ENCODE data around the gene TBCB. TPM values are rescaled to one million over a fixed set of nuclear protein-coding genes. Genes with fewer than 3 reads are reported as not detected.
"Not testable (repeated sequence)": the region's sequence is repeated elsewhere in the genome, so short reads cannot be mapped to it uniquely, and the experiment has no call there.

TBCB gene
- total RNA-seq, 1 donor from 2014 or later, result 172 TPM

GRCh38 chr19:36125557-36125956, 10.3 kb downstream of the TBCB start:
- TF ChIP-seq CTCF (IDR thresholded peaks at IDR 0.05), result no peak
- Mint-ChIP-seq H3K27me3 (ENCODE audit: unreplicated experiment) (no peaks in the 10 kb centered on the region), H3K36me3 (ENCODE audit: unreplicated experiment) (peaks cover 7% of the 10 kb centered on the region), H3K9me3 (ENCODE audit: unreplicated experiment) (no peaks in the 10 kb centered on the region), H3K4me3 (ENCODE audit: unreplicated experiment) (no peak overlapping the region), H3K4me1 (ENCODE audit: unreplicated experiment) (peaks cover 8% of the 10 kb centered on the region), H3K27ac (ENCODE audit: unreplicated experiment) (no peak overlapping the region)
- no peak for DNase-seq (ENCODE audit: extremely low spot score, unreplicated experiment)

- H3K27me3 Mint-ChIP-seq (ENCODE audit: unreplicated experiment), result no peaks in the 10 kb centered on the region
- no peak for DNase-seq (ENCODE audit: extremely low spot score, unreplicated experiment)
- peak overlapping the region; percentile 95 for H3K27ac Mint-ChIP-seq (ENCODE audit: unreplicated experiment)
- no peak for TF ChIP-seq CTCF (IDR thresholded peaks at IDR 0.05)
- H3K36me3 Mint-ChIP-seq (ENCODE audit: unreplicated experiment), result peaks cover 7% of the 10 kb centered on the region
- peak overlapping the region; percentile 84 for H3K4me3 Mint-ChIP-seq (ENCODE audit: unreplicated experiment)
- no peaks in the 10 kb centered on the region for H3K9me3 Mint-ChIP-seq (ENCODE audit: unreplicated experiment)
- H3K4me1 Mint-ChIP-seq (ENCODE audit: unreplicated experiment), result peaks cover 12% of the 10 kb centered on the region
These were observed 13.1 kb downstream of the TBCB start for GRCh38 chr19:36128392-36128736.

- H3K4me1 Mint-ChIP-seq (ENCODE audit: unreplicated experiment), result peaks cover 22% of the 10 kb centered on the region
- not testable (repeated sequence) for H3K4me3 Mint-ChIP-seq (ENCODE audit: unreplicated experiment); H3K27ac Mint-ChIP-seq (ENCODE audit: unreplicated experiment); H3K27me3 Mint-ChIP-seq (ENCODE audit: unreplicated experiment); H3K9me3 Mint-ChIP-seq (ENCODE audit: unreplicated experiment); DNase-seq (ENCODE audit: extremely low spot score, unreplicated experiment); H3K36me3 Mint-ChIP-seq (ENCODE audit: unreplicated experiment)
These were observed 16.0 kb downstream of the TBCB start for GRCh38 chr19:36131221-36131620.

GRCh38 chr19:36134867-36135266, 19.6 kb downstream of the TBCB start:
- H3K4me1 Mint-ChIP-seq (ENCODE audit: unreplicated experiment), result peaks cover 27% of the 10 kb centered on the region
- H3K36me3 Mint-ChIP-seq (ENCODE audit: unreplicated experiment); DNase-seq (ENCODE audit: extremely low spot score, unreplicated experiment); H3K9me3 Mint-ChIP-seq (ENCODE audit: unreplicated experiment); H3K27me3 Mint-ChIP-seq (ENCODE audit: unreplicated experiment); H3K27ac Mint-ChIP-seq (ENCODE audit: unreplicated experiment); H3K4me3 Mint-ChIP-seq (ENCODE audit: unreplicated experiment): not testable (repeated sequence)

GRCh38 chr19:36136964-36137686, 21.9 kb downstream of the TBCB start:
- H3K4me3 Mint-ChIP-seq (ENCODE audit: unreplicated experiment), result no peak overlapping the region
- H3K27me3 Mint-ChIP-seq (ENCODE audit: unreplicated experiment), result no peaks in the 10 kb centered on the region
- H3K4me1 Mint-ChIP-seq (ENCODE audit: unreplicated experiment), result peaks cover 37% of the 10 kb centered on the region
- no peak for TF ChIP-seq CTCF (IDR thresholded peaks at IDR 0.05)
- no peak for DNase-seq (ENCODE audit: extremely low spot score, unreplicated experiment)
- no peaks in the 10 kb centered on the region for H3K9me3 Mint-ChIP-seq (ENCODE audit: unreplicated experiment)
- H3K27ac Mint-ChIP-seq (ENCODE audit: unreplicated experiment), result peak overlapping the region; percentile 72
- peaks cover 9% of the 10 kb centered on the region for H3K36me3 Mint-ChIP-seq (ENCODE audit: unreplicated experiment)

GRCh38 chr19:36139120-36139472, 23.8 kb downstream of the TBCB start:
- peaks cover 18% of the 10 kb centered on the region for H3K36me3 Mint-ChIP-seq (ENCODE audit: unreplicated experiment)
- H3K4me1 Mint-ChIP-seq (ENCODE audit: unreplicated experiment), result peaks cover 32% of the 10 kb centered on the region
- no peaks in the 10 kb centered on the region for H3K27me3 Mint-ChIP-seq (ENCODE audit: unreplicated experiment)
- no peaks in the 10 kb centered on the region for H3K9me3 Mint-ChIP-seq (ENCODE audit: unreplicated experiment)
- peak overlapping the region; percentile 97 for H3K4me3 Mint-ChIP-seq (ENCODE audit: unreplicated experiment)
- H3K27ac Mint-ChIP-seq (ENCODE audit: unreplicated experiment), result peak overlapping the region; percentile 97
- DNase-seq (ENCODE audit: extremely low spot score, unreplicated experiment), result no peak
- TF ChIP-seq CTCF (IDR thresholded peaks at IDR 0.05), result no peak
